HT-29 (cell line): Measurements from ENCODE around the gene SBDS. TPM values are rescaled to one million over a fixed set of nuclear protein-coding genes. Genes with fewer than 3 reads are reported as not detected.
"Not testable (repeated sequence)": the region's sequence is repeated elsewhere in the genome, so short reads cannot be mapped to it uniquely, and the experiment has no call there.

ENCODE experiments used
- DNase-seq: peaks from one replicate; pipeline ENCODE4 v3.0.0-alpha.2; 2015; ENCODE audit warnings: low spot score
- total RNA-seq: library from RNA; depleted of rRNA; stranded (reverse); fragments of >200 nt; shearing (Covaris generic); gene quantifications from 2 replicates; pipeline ENCODE4 v1.2.3, GENCODE V29; 2014

Gene SBDS
- total RNA-seq, 1 experiment from 2014 or later, result 58.4 TPM

DNA sequence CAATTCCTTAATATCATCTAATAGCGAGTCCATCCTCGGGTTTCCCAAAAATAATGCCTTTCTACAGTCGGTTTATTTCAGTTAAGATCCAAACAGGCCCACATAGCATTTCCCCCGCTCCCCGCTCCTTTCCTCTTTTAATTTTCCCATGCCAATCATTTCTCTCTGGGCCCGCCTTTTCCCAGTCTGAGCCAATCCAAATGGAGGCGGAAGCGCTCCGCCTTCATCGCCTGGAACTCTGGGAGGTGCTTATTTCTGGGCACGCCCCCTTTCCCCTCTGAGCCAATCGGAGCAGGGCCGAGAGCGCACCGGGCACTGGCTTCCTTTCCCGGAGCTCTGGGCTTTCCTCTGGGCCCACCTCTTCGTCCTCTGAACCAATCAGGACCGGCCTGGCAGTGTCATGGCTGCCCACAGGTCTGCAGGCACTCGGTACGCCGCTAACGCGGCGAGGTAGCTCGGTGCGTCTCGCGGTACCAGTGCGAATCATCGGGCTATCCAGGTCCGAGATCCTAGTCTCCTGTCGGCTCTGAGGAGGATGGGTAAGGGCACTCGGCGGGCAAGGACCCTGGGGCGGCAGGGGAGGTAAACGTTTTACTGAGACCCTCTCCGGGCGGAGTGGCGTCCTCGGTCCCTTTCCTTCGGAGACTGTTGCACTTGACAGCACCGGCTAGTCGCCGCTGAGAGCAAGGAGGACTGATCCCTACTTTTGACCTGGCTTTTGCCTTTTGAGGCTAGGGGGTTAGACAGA, 1.2 kb upstream of the SBDS start, which contains the start of gene TYW1:
Gene TYW1, plus strand, starts transcription at position 390 of the 748 bp plus-strand sequence. Its CDS starts 146 bp downstream, at position 536.
- peak; percentile 99 for DNase-seq

DNA sequence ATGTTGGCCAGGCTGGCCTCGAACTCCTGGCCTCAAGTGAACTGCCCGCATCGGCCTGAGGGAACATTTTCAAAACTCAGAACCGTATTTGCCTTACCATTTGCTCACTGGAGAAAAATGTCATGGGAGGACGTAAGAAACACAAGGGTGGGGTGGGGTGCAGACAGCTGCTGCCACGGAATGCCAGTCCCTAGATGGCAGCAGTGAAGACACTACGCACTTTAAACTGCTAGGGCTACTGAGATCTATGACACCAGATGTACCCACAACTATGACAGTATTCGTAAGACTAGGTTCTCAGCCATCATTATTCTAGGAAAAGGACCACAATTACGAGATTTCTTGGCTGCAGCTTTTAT, 716 bp downstream of the SBDS start:
- DNase-seq, result peak; percentile 82

DNA sequence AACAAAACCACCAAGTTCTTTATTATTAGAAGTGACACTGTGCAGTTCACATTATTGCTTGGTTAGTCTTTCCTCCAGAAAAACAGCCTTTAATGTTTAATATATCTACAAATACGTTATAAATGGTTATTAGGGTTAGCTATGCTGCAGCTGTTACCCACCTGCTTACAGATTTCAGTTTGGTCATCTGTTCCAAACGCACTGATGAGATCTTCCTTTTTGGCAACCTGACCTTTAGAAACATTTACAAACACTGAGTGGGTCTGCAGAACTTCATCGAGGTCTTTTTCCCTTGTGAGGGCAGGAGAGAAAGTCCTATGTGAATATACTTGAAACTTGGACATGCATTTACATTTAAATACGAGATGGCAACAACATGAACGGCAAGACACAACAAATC, 1.3 kb downstream of the SBDS start:
- not testable (repeated sequence) for DNase-seq

DNA sequence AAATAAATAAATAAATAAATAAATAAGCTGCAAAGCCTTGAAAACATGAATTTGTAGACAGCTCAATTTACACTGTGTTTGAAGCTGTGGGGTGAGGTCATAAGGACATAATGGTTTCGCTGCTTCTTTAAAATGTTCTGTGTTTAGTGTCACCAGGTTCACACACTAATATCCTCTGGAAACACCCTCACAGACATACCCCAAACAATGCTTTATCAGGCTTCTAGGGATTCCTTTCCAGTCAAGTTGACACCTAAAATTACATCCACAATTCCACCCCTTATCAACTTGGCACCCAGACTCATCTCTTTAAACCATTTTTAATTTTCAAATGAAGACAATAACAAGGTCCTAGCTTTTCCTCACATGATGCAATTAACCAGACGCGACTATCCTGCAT, 5.8 kb downstream of the SBDS start:
- not testable (repeated sequence) for DNase-seq

DNA sequence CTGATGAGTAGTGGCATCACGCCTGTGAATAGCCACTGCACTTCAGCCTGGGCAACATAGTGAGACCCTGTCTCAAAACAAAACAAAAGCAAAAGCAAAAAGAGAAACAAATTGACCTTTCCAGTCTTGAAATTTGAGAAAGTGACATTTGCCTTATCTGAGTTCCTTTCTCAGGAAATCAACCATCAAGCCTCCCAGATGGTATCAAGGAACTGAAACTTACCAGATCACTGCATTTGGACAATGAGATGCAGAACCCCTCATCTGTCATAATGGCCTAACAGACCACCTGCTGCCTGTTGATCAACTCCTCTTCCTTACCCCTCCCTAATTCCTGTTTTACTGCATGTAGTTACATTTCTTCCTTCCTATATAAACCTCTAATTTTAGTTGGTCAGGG, 15.1 kb downstream of the SBDS start:
- not testable (repeated sequence) for DNase-seq

DNA sequence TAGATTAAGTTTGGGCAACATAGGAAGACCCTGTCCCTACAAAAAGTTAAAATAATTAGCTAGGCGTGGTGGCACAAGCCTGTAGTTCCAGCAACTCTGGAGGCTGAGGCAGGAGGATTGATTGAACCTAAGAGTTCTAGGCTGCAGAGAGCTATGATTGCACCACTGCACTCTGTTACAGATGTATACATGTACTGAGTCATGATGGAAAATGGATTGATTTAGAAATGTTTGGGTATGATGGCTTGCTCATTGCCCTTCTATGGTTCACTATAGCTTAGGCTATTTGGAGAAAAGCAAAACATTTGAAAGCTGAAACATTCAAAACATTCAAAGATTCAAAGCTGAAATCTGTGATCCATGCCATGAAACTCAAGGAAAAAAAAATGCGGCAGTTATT, 16.4 kb downstream of the SBDS start:
- DNase-seq, result not testable (repeated sequence)

DNA sequence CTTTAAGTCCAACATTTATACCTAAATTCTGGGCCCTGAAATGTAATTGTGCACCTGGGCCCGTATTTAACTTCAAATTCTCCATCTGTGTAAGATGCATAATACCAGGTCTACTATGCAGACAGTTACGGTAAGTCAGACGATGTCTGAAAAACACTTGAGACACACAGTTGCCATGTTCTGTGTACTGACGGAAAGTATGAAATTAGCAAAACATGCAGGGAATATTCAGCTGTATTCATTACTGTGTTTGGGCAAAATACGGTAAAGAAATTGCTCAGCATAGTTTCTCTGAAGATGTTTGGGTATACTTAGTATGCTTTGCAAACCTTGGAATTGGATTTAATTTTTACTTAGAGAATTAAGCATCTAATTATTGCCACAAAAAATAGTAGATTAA, 17.1 kb downstream of the SBDS start:
- not testable (repeated sequence) for DNase-seq

DNA sequence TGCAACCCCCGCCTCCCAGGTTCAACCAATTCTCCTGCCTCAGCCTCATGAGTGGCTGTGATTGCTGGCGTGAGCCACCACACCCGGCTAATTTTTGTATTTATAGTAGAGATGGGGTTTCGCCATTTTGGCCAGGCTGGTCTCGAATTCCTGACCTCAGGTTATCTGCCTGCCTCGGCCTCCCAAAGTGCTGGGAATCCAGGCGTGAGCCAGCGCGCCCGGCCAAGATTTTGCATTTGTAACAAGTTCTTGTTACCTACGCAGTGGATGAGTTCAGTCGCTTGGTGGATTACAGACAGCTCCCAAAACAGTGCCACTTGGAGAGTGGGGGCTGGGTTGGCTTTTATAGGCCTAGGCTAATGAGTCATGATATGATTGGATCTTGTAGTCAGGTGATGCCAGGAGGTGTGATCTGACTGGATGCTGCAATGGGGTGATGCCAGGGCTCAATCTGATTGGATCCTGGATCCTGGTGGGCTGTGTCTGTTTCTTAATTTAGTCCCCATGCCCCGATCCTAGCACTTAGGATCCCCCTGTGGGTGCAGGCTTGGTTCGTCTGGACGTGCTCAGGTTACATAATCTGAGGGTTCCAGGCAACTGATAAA, 20.3 kb downstream of the SBDS start:
- no peak for DNase-seq

DNA sequence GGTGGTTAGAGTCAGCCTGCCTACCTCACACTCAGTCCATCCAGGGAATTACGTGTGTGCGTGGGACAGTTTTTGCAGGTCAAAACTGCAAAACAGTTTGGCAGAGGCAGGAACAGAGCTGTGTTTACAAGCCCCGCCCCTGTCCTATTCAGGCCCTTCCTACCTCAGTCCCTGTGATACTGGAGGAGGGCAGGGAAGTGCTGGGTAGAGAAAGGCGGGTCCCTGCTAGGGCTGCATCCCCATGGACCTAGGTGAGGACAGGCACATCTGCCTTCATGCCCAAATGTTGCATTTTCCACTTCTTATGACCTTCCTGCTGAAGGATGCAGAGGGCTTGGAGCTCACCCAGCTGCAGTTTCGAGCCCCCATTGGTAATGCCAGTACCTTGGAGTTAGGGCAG, 25.1 kb downstream of the SBDS start:
- DNase-seq, result no peak

DNA sequence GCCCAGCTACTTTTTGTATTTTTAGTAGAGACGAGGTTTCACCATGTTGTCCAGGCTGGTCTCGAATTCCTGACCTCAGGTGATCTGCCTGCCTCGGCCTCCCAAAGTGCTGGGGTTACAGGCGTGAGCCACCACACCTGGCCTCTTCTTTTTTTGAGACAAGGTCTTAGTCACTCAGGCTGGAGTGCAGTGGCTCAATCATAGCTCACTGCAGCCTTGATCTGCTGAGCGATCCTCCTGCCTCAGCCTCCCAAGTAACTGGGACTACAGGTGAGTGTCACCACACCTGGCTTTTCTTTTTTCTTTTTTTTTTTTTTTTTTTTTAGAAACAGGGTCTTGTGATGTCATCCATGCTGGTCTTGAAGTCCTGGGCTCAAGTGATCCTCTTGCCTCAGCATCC, 26.4 kb downstream of the SBDS start:
- not testable (repeated sequence) for DNase-seq

DNA sequence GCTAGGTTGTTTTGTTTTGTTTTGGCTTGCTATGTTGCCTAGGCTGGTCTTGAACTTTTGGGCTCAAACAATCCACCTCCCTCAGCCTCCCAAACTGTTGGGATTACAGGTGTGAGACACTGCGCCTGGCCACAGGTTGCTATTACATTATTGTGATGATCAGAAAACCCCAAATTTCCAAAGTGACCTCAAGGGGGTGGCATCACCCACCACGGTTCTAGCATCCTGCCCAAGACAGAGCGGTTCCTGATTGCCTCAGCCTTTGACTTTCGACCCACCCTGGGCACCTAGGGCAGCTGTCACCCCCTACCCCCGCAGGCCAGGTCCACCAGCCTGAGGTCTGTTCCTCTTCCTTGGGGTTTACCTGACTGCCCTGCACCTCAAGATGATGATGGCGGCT, 28.4 kb downstream of the SBDS start:
- no peak for DNase-seq

DNA sequence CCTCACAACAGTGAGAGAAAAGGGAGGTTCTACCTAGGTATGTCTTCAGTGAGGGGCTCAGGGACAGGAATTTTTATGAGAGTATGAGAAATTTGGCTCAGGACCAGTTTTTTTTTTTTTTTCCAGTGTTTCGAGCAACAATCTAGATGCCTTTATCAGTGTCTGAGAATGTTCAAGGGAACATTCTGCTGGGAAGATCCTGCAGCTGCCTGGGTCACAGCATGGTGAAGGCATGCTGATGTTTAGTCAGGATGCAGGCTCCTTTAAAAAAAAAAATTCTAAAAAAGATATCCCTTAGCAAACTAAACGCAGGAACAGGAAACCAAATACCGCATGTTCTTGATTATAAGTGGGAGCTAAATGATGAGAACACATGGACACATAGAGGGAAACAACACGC, 31.0 kb downstream of the SBDS start:
- DNase-seq, result no peak

DNA sequence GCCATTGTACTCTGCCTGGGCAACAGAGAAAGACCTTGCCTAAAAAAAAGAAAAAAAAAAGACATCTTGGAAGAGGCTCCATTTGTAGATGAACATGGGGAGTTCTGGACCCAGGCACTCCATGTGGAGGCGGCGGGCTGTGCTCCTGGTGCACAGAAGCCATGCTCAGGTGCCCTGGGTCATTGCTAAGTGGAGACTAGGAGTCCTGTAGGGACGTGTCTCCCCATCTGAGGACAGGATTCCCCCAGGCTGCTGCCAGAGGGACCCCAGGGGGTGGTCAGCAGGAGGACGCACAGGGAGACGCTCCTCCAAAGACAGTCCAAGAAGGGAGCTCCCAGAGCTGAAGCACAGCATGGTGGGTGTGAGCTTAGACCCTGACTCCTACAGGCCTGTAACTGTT, 34.3 kb downstream of the SBDS start:
- DNase-seq, result no peak

DNA sequence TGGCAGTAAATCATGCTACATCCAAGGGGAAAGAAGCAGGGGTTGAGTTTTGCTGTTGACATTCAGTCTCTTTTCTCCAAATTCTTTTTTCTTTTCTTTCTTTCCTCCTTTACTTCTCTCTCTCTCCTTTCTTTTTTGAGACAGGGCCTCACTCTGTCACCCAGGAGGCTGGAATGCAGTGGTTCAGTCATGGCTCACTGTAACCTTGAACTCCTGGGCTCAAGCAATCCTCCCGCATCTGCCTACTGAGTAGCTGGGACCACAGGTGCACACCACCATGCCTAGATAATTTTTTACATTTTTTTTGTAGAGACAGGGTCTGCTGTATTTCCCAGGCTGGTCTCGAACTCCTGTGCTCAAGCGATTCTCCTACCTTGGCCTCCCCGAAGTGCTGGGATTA, 35.2 kb downstream of the SBDS start:
- no peak for DNase-seq

DNA sequence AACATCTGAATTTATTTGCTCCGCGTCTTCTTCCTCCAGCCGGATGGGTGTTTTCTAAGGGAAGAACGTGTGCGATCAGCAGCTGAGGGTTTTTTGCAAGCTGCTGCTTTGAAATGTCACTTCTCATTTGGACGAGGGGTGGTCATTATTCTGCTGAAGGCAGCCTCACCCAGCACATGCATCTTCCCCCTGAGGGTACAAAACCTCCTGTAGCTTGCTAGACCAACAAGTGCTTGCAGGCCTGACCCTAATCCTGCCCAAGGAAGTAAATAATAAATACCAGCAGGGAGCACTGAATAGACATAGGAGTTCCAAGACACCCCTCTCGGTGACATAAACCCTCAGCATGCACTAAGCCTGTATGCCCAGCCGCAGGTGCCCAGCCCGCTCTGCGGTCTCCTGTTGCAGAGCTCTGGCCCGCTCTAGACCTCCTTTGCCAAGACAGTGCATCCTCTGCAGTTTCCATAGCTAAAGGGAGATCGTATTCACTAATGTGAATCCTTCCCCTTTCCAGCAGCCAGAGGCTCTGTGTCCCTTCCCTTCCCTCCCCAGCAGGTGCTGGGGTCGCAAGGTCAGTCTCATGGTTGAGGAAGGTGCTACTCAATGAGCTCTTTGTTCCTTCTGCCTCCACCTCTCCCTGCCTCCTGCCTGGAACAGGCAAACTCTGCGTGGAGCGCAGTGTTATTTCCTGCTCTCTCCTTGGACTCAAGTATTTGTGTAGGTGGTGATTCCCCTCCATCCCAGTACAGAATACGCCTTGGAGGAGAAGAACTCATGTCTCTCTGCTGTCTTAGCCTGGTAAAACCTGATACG, 36.6 kb downstream of the SBDS start:
- DNase-seq, result peak; percentile 58

DNA sequence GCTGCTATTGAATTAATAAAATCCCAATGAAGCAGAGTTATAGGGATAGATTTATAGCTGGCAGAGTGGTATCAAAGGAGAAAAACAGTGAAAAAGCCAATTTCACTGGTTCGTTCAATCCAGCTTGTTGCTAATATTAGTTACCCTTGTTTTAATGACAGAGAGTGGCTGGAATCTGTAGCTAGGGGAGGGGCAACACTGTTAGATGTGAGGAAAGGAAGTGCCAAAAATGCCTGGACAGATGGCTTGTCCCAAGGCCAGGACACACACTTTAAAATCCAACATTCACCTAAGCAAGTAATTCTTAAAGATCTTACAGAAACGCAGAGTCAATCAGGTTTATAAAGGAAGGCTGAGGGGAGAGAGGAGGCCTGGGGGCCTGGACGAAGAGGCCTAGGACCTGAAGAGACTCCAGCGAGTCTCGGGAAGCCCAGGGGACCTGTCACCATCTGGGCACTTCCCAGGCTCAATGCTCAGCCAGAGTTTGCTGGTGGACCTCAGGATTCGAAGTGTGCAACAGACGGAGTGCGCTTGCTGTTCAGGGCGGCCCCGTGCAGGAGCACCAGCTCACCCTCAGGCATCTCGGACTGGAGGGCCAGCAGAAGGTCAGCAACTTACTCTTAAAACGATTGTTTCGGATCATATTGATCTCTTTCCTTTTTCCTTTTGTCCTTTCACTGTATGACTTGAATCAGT, 37.6 kb downstream of the SBDS start:
- DNase-seq, result no peak

DNA sequence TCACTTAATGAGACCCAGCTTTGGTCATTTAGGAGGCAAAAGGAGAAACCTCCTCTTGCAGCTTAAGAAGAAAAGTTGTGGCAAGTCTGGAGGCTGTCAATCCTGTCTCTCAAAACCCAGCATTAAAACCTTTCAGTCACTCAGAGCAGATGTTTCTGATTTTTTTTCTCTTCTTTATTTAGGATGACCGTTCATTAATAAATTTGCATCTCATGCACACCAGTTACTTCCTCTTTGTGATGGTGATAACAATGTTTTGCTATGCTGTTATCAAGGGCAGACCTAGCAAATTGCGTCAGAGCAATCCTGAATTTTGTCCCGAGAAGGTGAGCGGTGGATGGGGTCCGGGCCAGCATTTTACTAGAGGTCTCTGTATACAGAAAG, 42.4 kb downstream of the SBDS start:
- no peak for DNase-seq

DNA sequence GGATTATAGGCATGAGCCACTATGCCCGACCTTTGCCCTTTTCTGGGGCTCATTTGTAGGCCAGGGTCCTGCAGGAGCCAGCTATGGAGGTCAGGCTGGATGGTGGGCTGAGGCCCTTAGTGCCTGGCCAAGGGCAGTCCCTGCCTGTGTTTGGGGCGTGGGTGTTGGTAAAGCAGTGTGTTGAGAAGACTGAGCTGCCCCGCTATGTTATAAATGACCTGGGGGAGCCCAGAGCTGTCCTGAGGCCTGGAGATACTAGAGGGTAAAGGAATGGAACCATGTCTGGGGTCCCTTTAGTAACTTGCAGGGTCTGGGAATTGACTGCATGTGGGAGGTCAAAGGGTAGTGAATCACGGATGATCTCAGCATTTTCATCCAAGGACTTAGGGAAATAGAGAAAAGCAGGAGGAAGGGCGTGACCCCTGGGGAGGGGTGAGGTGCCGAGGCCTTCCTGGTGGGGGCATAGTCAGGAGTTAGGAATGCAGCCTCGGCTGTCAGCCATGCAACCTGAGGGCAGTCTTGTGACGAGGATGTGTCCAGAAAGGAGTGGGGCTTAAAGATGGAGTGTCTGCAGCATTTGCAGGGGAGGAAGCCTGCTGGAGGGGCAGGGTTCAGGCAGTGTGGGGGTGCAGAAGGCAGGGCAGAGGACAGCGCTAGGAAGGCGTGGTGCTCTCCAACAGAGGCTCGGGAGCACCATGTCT, 42.9 kb downstream of the SBDS start:
- DNase-seq, result no peak

DNA sequence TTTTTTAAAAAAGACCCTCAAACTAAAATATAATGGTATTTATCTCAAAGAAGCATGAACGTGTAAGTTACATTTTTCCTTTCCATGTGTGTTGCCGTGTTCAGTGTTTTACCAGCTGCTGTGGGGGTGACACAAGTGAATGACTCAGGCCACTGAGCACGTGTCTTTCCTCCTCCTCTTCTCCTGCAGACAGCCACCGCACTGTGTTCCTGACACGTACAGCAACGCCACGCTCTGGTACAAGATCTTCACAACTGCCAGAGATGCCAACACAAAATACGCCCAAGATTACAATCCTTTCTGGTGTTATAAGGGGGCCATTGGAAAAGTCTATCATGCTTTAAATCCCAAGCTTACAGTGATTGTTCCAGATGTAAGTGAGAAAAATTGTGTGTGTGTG, 44.6 kb downstream of the SBDS start:
- no peak for DNase-seq

DNA sequence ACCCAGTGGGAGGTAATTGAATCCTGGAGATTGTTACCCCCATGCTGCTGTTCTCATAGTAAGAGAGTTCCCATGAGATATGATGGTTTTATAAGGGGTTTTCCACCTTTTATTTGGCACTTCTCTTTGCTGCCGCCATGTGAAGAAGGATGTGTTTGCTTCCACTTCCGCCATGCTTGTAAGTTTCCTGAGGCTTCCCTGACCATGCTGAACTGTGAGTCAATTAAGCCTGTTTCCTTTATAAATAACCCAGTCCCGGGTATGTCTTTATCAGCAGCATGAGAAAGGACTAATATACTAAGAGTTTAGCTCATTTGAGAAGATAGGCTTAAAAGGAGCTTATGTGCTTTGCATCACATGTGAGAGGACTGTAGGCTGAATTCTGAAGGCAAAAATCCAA, 45.1 kb downstream of the SBDS start:
- DNase-seq, result no peak

DNA sequence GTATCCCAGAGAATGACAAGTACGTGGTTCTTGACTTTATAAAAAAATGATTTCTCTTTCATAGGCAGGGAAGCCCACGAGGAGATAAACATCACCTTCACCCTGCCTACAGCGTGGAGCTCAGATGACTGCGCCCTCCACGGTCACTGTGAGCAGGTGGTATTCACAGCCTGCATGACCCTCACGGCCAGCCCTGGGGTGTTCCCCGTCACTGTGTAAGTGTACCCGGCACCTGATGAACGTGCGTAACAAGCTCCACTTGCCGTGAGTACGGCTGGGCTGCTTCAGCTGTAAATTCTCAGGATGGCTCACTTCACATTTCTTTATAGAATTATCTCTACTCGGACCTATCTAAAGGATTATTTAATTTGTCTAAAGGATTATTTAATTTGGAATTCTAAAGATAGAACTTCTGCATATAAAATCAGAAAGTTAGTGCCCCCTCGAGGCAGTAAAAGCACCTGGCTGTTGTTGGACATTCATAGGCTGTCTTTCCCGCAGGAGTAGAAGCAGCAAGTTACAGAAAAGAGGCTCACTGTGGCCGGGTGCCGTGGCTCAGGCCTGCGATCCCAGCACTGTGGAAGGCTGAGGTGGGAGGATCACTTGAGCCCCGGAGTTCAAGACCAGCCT, 46.8 kb downstream of the SBDS start:
- no peak for DNase-seq
